Activated CD8-positive, alpha-beta memory T cell treated with anti-CD3 and anti-CD28 coated beads for 48 hours (primary cell): ENCODE results near the gene PGF.
"Not testable (repeated sequence)": the region's sequence is repeated elsewhere in the genome, so short reads cannot be mapped to it uniquely, and the experiment has no call there.

Experiments used
- DNase-seq, 3 experiments: peaks; one replicate each; pipeline ENCODE4 v3.0.0-alpha.2; 2020; ENCODE audit warnings: low read depth in 2 of 3, low spot score in 2 of 3

PGF gene

GRCh38 chr14:74955229-74956026 lies at the start of gene PGF:
Gene PGF, minus strand, starts transcription at chr14:74955597. Its CDS starts 355 bp downstream, at chr14:74955242.
- no peak for DNase-seq

- no peak for DNase-seq
Observed at GRCh38 chr14:75003250-75004027, 48.0 kb upstream of the PGF start.

GRCh38 chr14:75002392-75003249 lies 47.2 kb upstream of the PGF start, which contains the start of gene EIF2B2:
Gene EIF2B2, plus strand, starts transcription at chr14:75002921. Its CDS starts 70 bp downstream, at chr14:75002991.
- DNase-seq, result peak; percentile 95 to 96 (median 96)

GRCh38 chr14:75001899-75002298 lies 46.5 kb upstream of the PGF start:
- no peak for DNase-seq

GRCh38 chr14:75001261-75001660 lies 45.9 kb upstream of the PGF start:
- no peak for DNase-seq

- DNase-seq, result not testable (repeated sequence)
Observed at GRCh38 chr14:74995781-74996180, 40.4 kb upstream of the PGF start.

GRCh38 chr14:74994182-74994581 lies 38.8 kb upstream of the PGF start:
- DNase-seq, result not testable (repeated sequence)

- DNase-seq, result no peak
Observed at GRCh38 chr14:74988993-74989392, 33.6 kb upstream of the PGF start.

- no peak for DNase-seq
Observed at GRCh38 chr14:74988131-74988530, 32.7 kb upstream of the PGF start.

- DNase-seq, result no peak
Observed at GRCh38 chr14:74985806-74986205, 30.4 kb upstream of the PGF start.

- no peak for DNase-seq
Observed at GRCh38 chr14:74985028-74985310, 29.6 kb upstream of the PGF start.

GRCh38 chr14:74984236-74985027 lies 29.0 kb upstream of the PGF start:
- DNase-seq, result no peak

GRCh38 chr14:74983343-74983742 lies 27.9 kb upstream of the PGF start:
- DNase-seq, result no peak

GRCh38 chr14:74982661-74983060 lies 27.3 kb upstream of the PGF start:
- DNase-seq, result no peak

GRCh38 chr14:74981833-74982232 lies 26.4 kb upstream of the PGF start:
- no peak for DNase-seq

- no peak for DNase-seq
Observed at GRCh38 chr14:74981462-74981782, 26.0 kb upstream of the PGF start.

- no peak for DNase-seq
Observed at GRCh38 chr14:74980731-74981461, 25.5 kb upstream of the PGF start.

GRCh38 chr14:74980398-74980730 lies 25.0 kb upstream of the PGF start:
- DNase-seq, result no peak

GRCh38 chr14:74979442-74980397 lies 24.3 kb upstream of the PGF start:
- no peak for DNase-seq
